ENCODE results near the gene TEX13B.

- TF ChIP-seq, protein P1, sequence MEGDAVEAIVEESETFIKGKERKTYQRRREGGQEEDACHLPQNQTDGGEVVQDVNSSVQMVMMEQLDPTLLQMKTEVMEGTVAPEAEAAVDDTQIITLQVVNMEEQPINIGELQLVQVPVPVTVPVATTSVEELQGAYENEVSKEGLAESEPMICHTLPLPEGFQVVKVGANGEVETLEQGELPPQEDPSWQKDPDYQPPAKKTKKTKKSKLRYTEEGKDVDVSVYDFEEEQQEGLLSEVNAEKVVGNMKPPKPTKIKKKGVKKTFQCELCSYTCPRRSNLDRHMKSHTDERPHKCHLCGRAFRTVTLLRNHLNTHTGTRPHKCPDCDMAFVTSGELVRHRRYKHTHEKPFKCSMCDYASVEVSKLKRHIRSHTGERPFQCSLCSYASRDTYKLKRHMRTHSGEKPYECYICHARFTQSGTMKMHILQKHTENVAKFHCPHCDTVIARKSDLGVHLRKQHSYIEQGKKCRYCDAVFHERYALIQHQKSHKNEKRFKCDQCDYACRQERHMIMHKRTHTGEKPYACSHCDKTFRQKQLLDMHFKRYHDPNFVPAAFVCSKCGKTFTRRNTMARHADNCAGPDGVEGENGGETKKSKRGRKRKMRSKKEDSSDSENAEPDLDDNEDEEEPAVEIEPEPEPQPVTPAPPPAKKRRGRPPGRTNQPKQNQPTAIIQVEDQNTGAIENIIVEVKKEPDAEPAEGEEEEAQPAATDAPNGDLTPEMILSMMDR (IDR thresholded peaks at IDR 0.05) = no peak
- TF ChIP-seq POLR2AphosphoS5 (IDR thresholded peaks at IDR 0.05) (no peak), EP300 (IDR thresholded peaks at IDR 0.05) (no peak)
These were observed 42.1 kb downstream of the TEX13B start for GRCh38 chrX:107940095-107940494.

Measured in suprapubic skin (tissue), 4 donors.